Astrocyte (in vitro differentiated cells and primary cell): ENCODE data around the gene B3GNT7. TPM values are rescaled to one million over a fixed set of nuclear protein-coding genes. Genes with fewer than 3 reads are reported as not detected.

Experiments
- DNase-seq: peaks from one replicate; pipeline ENCODE4 v3.0.0-alpha.2; 2010; ENCODE audit warnings: low read depth
- FAIRE-seq: peaks from 2 replicates; lab custom pipeline; 2011; peaks lifted over from hg19 to GRCh38; lab: Jason Lieb, UNC
- H2AFZ ChIP-seq: 2 replicates; pipeline ENCODE4 v1.6.0; 2012; ENCODE audit warnings: low read depth, low read length, inconsistent platforms
- H3K27ac ChIP-seq: 2 replicates; pipeline ENCODE4 v1.5.1; 2011; ENCODE audit warnings: low read depth, low read length, inconsistent platforms
- H3K27me3 ChIP-seq: 2 replicates; pipeline ENCODE4 v1.6.0; 2011; ENCODE audit warnings: low read length, inconsistent platforms; ENCODE audit not compliant: insufficient read depth
- H3K36me3 ChIP-seq: 2 replicates; pipeline ENCODE4 v1.5.1; 2011; ENCODE audit warnings: low read length, inconsistent platforms; ENCODE audit not compliant: insufficient read depth
- H3K4me1 ChIP-seq: 2 replicates; pipeline ENCODE4 v1.5.1; 2011; ENCODE audit warnings: low read length, inconsistent platforms; ENCODE audit not compliant: insufficient read depth
- H3K4me2 ChIP-seq: 2 replicates; pipeline ENCODE4 v1.6.0; 2012; ENCODE audit warnings: low read length, inconsistent platforms
- H3K4me3 ChIP-seq: 2 replicates; pipeline ENCODE4 v1.5.1; 2011; ENCODE audit warnings: low read depth, mild to moderate bottlenecking, low read length, inconsistent platforms; ENCODE audit not compliant: insufficient read depth
- H3K79me2 ChIP-seq: 2 replicates; pipeline ENCODE4 v1.6.0; 2012; ENCODE audit warnings: mild to moderate bottlenecking, low read length, inconsistent platforms; ENCODE audit not compliant: insufficient read depth
- H3K9ac ChIP-seq: 2 replicates; pipeline ENCODE4 v1.6.0; 2012; ENCODE audit warnings: mild to moderate bottlenecking, low read length, inconsistent platforms
- H3K9me3 ChIP-seq: 2 replicates; pipeline ENCODE4 v1.5.1; 2012; ENCODE audit warnings: low read depth, mild to moderate bottlenecking, low read length, inconsistent platforms; ENCODE audit not compliant: insufficient read depth
- H4K20me1 ChIP-seq: 2 replicates; pipeline ENCODE4 v1.6.0; 2012; ENCODE audit warnings: low read length, inconsistent platforms; ENCODE audit not compliant: insufficient read depth
- H3K27ac Mint-ChIP-seq: one replicate; pipeline ENCODE4 v1.8.0; 2021; ENCODE audit warnings: mild to moderate bottlenecking, mixed read lengths; ENCODE audit not compliant: unreplicated experiment
- H3K27me3 Mint-ChIP-seq: one replicate; pipeline ENCODE4 v1.8.0; 2021; ENCODE audit warnings: low read depth, mixed read lengths; ENCODE audit not compliant: unreplicated experiment
- H3K36me3 Mint-ChIP-seq: one replicate; pipeline ENCODE4 v1.8.0; 2021; ENCODE audit warnings: low read depth, mixed read lengths; ENCODE audit not compliant: unreplicated experiment
- H3K4me1 Mint-ChIP-seq: one replicate; pipeline ENCODE4 v1.8.0; 2021; ENCODE audit warnings: low read depth, mixed read lengths; ENCODE audit not compliant: unreplicated experiment
- H3K4me3 Mint-ChIP-seq: one replicate; pipeline ENCODE4 v1.8.0; 2021; ENCODE audit warnings: mild to moderate bottlenecking, moderate library complexity, mixed read lengths; ENCODE audit not compliant: unreplicated experiment
- H3K9me3 Mint-ChIP-seq: one replicate; pipeline ENCODE4 v1.8.0; 2021; ENCODE audit warnings: mild to moderate bottlenecking, mixed read lengths; ENCODE audit not compliant: unreplicated experiment
- EZH2 ChIP-seq: IDR thresholded peaks from 2 replicates; pipeline ENCODE4 v1.6.1; 2012; ENCODE audit warnings: mild to moderate bottlenecking, low read length, inconsistent platforms; ENCODE audit not compliant: insufficient read depth
- total RNA-seq: library from RNA; stranded (reverse); gene quantifications from 2 replicates; pipeline ENCODE4 v1.2.1, GENCODE V29; 2021
- TF ChIP-seq, protein P1 (sequence below): IDR thresholded peaks from 2 replicates; pipeline ENCODE4 v1.5.1; 2011; ENCODE audit warnings: low read depth, mild to moderate bottlenecking, inconsistent platforms, low read length, moderate library complexity; ENCODE audit not compliant: insufficient read depth

The B3GNT7 gene
- total RNA-seq, 1 donor from 2014 or later = 1.7 TPM

DNA sequence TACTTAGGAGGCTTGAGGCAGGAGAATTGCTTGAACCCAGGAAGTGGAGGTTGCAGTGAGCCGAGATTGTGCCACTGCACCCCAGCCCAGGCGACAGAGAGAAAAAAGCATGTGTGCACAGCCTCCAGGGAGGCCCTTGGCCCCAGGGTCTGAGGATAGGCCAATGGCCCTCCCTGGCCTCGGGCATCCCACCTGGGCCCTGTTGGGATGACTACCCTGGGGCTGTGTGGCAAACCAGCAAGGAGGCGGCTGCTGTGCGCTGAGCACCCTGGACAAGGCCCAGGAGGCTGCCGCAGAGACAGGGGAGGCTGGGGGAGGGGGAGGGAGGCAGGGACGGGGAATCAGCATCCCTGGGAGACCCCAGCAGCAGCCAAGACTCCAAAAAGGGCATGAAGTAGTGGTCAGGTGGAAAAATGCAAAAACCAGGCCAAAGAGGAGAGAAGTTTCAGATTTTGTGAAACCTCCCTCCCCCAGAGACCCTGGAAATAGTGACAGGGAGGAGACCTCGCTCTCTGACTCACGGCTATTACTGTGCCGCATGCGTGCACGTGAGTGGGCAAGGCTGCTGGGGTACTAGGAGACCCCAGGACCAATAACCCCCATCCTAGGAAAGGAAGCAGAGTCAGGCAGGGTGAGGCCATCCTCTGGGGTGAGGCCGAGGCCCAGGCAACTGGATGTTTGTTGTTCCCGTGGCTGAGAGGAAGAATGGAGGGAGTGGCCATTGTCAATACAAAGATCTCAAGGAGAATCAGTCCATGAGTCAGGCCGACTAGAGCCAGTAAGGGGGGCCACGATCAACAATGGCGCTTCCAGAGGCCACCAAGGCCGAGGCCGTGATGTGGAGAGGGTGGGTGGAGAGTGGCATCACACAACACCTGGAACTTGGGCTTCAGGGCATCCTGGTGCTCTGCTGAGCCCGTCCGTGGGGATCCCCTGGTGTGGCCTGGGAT lies 16.0 kb upstream of the B3GNT7 start:
- Histone ChIP-seq H3K4me2 (no peak overlapping the region), H3K4me1 (peaks cover 4% of the 10 kb centered on the region), H3K4me3 (no peak overlapping the region), H3K9ac (no peak overlapping the region), H3K9me3 (no peaks in the 10 kb centered on the region), H3K27ac (no peak overlapping the region), H3K27me3 (no peaks in the 10 kb centered on the region), H3K79me2 (no peaks in the 10 kb centered on the region), H4K20me1 (no peaks in the 10 kb centered on the region), H2AFZ (no peak overlapping the region), H3K36me3 (no peaks in the 10 kb centered on the region)
- DNase-seq = no peak
- Mint-ChIP-seq H3K36me3 (no peaks in the 10 kb centered on the region), H3K4me1 (peaks cover 6% of the 10 kb centered on the region), H3K27ac (no peak overlapping the region), H3K4me3 (no peak overlapping the region), H3K9me3 (peaks cover 2% of the 10 kb centered on the region), H3K27me3 (peaks cover 22% of the 10 kb centered on the region)
- TF ChIP-seq, protein P1, sequence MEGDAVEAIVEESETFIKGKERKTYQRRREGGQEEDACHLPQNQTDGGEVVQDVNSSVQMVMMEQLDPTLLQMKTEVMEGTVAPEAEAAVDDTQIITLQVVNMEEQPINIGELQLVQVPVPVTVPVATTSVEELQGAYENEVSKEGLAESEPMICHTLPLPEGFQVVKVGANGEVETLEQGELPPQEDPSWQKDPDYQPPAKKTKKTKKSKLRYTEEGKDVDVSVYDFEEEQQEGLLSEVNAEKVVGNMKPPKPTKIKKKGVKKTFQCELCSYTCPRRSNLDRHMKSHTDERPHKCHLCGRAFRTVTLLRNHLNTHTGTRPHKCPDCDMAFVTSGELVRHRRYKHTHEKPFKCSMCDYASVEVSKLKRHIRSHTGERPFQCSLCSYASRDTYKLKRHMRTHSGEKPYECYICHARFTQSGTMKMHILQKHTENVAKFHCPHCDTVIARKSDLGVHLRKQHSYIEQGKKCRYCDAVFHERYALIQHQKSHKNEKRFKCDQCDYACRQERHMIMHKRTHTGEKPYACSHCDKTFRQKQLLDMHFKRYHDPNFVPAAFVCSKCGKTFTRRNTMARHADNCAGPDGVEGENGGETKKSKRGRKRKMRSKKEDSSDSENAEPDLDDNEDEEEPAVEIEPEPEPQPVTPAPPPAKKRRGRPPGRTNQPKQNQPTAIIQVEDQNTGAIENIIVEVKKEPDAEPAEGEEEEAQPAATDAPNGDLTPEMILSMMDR = no peak
- TF ChIP-seq EZH2 = no peak
- FAIRE-seq = no peak

DNA sequence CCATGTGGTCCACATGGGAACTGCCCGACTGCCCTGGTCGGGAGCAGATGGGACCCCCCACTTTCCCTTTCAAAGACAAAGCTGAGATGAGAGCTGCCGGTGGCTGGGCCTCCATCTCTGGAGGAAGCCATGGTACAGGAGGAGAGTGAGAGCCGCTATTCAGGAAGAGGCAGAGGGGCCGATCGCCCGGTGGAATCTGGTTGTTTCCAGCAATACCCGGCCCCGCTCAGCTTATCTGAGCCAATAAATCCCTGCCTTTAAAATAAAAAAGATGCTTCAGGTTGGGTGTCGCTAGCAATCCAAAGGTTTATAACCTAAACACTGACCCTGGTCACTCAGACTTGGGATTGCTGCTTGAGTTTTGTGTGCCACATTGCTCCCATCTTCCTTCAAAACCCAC lies 15.2 kb upstream of the B3GNT7 start:
- Histone ChIP-seq H3K27ac (no peak overlapping the region), H3K27me3 (no peaks in the 10 kb centered on the region), H4K20me1 (no peaks in the 10 kb centered on the region), H3K36me3 (no peaks in the 10 kb centered on the region), H3K9ac (no peak overlapping the region), H3K9me3 (no peaks in the 10 kb centered on the region), H3K79me2 (no peaks in the 10 kb centered on the region), H3K4me2 (no peak overlapping the region), H3K4me1 (peaks cover 4% of the 10 kb centered on the region), H3K4me3 (no peak overlapping the region), H2AFZ (no peak overlapping the region)
- no peak for DNase-seq
- TF ChIP-seq EZH2 = no peak
- TF ChIP-seq, protein P1 = no peak
- Mint-ChIP-seq H3K4me3 (no peak overlapping the region), H3K36me3 (no peaks in the 10 kb centered on the region), H3K27me3 (peaks cover 22% of the 10 kb centered on the region), H3K9me3 (peaks cover 9% of the 10 kb centered on the region), H3K27ac (no peak overlapping the region), H3K4me1 (peaks cover 6% of the 10 kb centered on the region)
- FAIRE-seq = no peak
